ENCODE results near the gene HAVCR2. TPM values are rescaled to one million over a fixed set of nuclear protein-coding genes. Genes with fewer than 3 reads are reported as not detected.
A peak's percentile ranks its signal among the peaks of the same experiment; 100 is the strongest.

Gene HAVCR2
- total RNA-seq, 3 donors from 2014 or later (not counting 1 experiment from before 2014, with no cell fraction given) = 60.0 to 92.2 (median 74.3) TPM

DNA sequence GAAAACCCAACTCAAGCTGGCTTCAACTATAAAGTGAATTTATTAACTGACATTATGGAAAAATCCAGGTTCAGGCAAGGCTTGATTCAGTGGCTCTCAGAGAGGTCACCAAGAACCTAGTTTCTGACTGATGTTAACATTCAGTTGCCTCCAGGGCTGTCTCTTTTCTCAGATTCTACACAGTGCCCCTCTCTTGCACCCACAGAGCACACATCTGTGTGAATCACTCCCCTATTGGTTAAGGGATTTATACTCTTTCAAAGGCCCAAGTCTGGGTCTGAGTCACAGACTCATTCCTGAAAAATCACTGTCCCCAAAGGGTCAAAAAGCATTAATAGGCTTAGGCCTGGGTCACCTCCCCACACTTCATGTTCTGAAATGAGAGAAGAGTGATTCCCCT is 6.2 kb upstream of the HAVCR2 start:
- H3K4me3 ChIP-seq (ENCODE audit: low read length) = no peak overlapping the region
- Mint-ChIP-seq H3K4me1 (peaks cover 7 to 10% of the 10 kb centered on the region in 2 donors), H3K27me3 (ENCODE audit: low read depth in 2 of 2) (no peaks in the 10 kb centered on the region), H3K27ac (peak overlapping the region in 1 of 2 donors; percentile 13), H3K36me3 (no peaks in the 10 kb centered on the region), H3K9me3 (no peaks in the 10 kb centered on the region), H3K4me3 (no peak overlapping the region)
- no peaks in the 10 kb centered on the region for H3K9me3 ChIP-seq (ENCODE audit: control insufficient read depth, insufficient read depth, low read length)
- H3K36me3 ChIP-seq (ENCODE audit: control insufficient read depth, insufficient read depth, low read length) = no peaks in the 10 kb centered on the region
- TF ChIP-seq, protein P1, sequence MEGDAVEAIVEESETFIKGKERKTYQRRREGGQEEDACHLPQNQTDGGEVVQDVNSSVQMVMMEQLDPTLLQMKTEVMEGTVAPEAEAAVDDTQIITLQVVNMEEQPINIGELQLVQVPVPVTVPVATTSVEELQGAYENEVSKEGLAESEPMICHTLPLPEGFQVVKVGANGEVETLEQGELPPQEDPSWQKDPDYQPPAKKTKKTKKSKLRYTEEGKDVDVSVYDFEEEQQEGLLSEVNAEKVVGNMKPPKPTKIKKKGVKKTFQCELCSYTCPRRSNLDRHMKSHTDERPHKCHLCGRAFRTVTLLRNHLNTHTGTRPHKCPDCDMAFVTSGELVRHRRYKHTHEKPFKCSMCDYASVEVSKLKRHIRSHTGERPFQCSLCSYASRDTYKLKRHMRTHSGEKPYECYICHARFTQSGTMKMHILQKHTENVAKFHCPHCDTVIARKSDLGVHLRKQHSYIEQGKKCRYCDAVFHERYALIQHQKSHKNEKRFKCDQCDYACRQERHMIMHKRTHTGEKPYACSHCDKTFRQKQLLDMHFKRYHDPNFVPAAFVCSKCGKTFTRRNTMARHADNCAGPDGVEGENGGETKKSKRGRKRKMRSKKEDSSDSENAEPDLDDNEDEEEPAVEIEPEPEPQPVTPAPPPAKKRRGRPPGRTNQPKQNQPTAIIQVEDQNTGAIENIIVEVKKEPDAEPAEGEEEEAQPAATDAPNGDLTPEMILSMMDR (IDR thresholded peaks at IDR 0.05) = no peak
- DNase-seq (no peak), ATAC-seq (no peak)
- peaks cover 8% of the 10 kb centered on the region for H3K4me1 ChIP-seq (ENCODE audit: control insufficient read depth, insufficient read depth, low read length)
- intact Hi-C loops (cut with micrococcal nuclease) = no loop called here
- no peak overlapping the region for H3K27ac ChIP-seq (ENCODE audit: low read length)
- H3K27me3 ChIP-seq (ENCODE audit: control insufficient read depth, insufficient read depth, low read length) = no peaks in the 10 kb centered on the region

DNA sequence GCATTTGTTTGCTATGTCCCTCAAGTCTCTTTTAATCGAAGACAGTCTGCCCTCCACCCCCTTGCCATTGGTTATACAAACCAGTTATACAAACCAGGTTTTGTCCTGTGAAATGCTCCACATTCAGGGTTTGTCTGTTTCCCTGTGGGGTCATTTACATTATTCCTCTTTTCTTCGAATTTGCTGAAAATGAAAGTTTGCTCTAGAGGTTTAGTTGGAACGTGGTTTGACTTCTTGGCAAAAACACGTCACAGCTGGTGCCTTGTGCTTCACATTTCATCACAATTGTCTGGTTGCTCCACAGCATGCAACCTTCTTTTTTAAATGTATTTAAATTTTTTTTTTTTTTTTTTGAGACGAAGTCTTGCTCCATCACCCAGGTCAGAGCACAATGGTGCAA is 4.2 kb upstream of the HAVCR2 start:
- TF ChIP-seq, protein P1 (IDR thresholded peaks at IDR 0.05) = no peak
- Mint-ChIP-seq H3K27me3 (ENCODE audit: low read depth in 2 of 2) (no peaks in the 10 kb centered on the region), H3K9me3 (no peaks in the 10 kb centered on the region), H3K4me3 (no peak overlapping the region), H3K36me3 (no peaks in the 10 kb centered on the region), H3K4me1 (peaks cover 26 to 27% of the 10 kb centered on the region in 2 donors), H3K27ac (peak overlapping the region in 1 of 2 donors; percentile 41)
- intact Hi-C loops (cut with micrococcal nuclease) = no loop called here
- Histone ChIP-seq H3K9me3 (ENCODE audit: control insufficient read depth, insufficient read depth, low read length) (no peaks in the 10 kb centered on the region), H3K36me3 (ENCODE audit: control insufficient read depth, insufficient read depth, low read length) (no peaks in the 10 kb centered on the region), H3K27ac (ENCODE audit: low read length) (no peak overlapping the region), H3K27me3 (ENCODE audit: control insufficient read depth, insufficient read depth, low read length) (no peaks in the 10 kb centered on the region), H3K4me3 (ENCODE audit: low read length) (no peak overlapping the region), H3K4me1 (ENCODE audit: control insufficient read depth, insufficient read depth, low read length) (peaks cover 23% of the 10 kb centered on the region)
- 34% methylated on average over 4 of the region's 5 CpGs for WGBS (ENCODE audit: insufficient coverage)
- no peak for ATAC-seq
- no peak for DNase-seq

DNA sequence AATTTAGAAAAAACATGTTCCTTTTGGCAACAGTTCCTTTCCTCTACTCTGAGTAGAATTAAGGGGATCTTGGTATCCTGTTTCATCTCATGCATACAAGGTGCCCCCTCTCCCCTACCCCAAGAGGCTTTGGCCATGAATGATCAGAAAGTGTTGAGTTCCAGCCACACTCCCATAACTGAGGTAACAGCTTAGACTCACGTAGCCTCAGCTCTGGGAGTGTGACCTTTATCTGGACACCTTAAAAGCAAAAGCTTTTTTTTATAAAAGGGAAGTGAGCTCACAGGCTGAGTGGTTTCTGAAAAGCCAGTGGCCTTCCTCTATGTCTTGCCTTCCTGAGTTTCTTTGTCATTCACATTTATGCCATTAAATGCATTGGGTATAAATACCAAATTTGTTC is 900 bp upstream of the HAVCR2 start:
- no peaks in the 10 kb centered on the region for H3K27me3 ChIP-seq (ENCODE audit: control insufficient read depth, insufficient read depth, low read length)
- Mint-ChIP-seq H3K4me3 (peak overlapping the region; percentile 94), H3K27me3 (ENCODE audit: low read depth in 2 of 2) (no peaks in the 10 kb centered on the region), H3K9me3 (no peaks in the 10 kb centered on the region), H3K4me1 (peaks cover 50% of the 10 kb centered on the region in 2 donors), H3K36me3 (peaks cover under 1% of the 10 kb centered on the region), H3K27ac (peak overlapping the region; percentile 95 to 97)
- DNase-seq (peak; percentile 35 to 53), ATAC-seq (peak; percentile 46 to 59 (median 52))
- peak overlapping the region; percentile 52 for H3K4me3 ChIP-seq (ENCODE audit: low read length)
- TF ChIP-seq, protein P1 (IDR thresholded peaks at IDR 0.05) = no peak
- intact Hi-C loops (cut with micrococcal nuclease) = loop anchor here (1.0 to 5.0 kb wide), 3 partner anchors 33 to 187 kb away; partner anchors contain the start of gene MED7
- WGBS (ENCODE audit: insufficient coverage) = 0% methylated on average over 1 of the region's 1 CpG
- H3K27ac ChIP-seq (ENCODE audit: low read length) = peak overlapping the region; percentile 73
- H3K36me3 ChIP-seq (ENCODE audit: control insufficient read depth, insufficient read depth, low read length) = peaks cover 9% of the 10 kb centered on the region
- no peaks in the 10 kb centered on the region for H3K9me3 ChIP-seq (ENCODE audit: control insufficient read depth, insufficient read depth, low read length)
- H3K4me1 ChIP-seq (ENCODE audit: control insufficient read depth, insufficient read depth, low read length) = peaks cover 44% of the 10 kb centered on the region

DNA sequence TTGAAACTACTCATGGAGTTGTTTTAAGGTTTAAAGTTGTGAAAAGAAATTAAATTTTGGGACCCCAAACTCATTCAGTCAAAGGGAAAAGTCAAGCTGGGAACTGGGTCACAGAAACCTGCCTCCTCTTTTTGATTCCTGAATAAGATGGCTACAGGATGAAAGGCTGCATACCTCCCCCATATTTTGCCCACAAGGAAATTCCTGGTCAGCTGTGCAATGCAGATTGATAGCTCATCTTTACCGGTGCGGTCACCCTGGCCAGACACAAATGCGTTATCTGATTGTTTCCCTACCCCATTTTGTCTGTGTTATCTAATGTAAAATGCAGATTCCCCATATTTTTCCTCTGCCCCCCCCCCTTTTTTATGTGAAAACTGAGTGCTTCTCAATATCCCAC is 1.3 kb downstream of the HAVCR2 start:
- H3K9me3 ChIP-seq (ENCODE audit: control insufficient read depth, insufficient read depth, low read length) = no peaks in the 10 kb centered on the region
- H3K27me3 ChIP-seq (ENCODE audit: control insufficient read depth, insufficient read depth, low read length) = no peaks in the 10 kb centered on the region
- Mint-ChIP-seq H3K27ac (peak overlapping the region; percentile 95 to 97), H3K9me3 (no peaks in the 10 kb centered on the region), H3K4me1 (peaks cover 64 to 65% of the 10 kb centered on the region in 2 donors), H3K4me3 (peak overlapping the region; percentile 94), H3K27me3 (ENCODE audit: low read depth in 2 of 2) (no peaks in the 10 kb centered on the region), H3K36me3 (peaks cover 13% of the 10 kb centered on the region)
- 39% methylated on average over 3 of the region's 3 CpGs for WGBS (ENCODE audit: insufficient coverage)
- peaks cover 24% of the 10 kb centered on the region for H3K36me3 ChIP-seq (ENCODE audit: control insufficient read depth, insufficient read depth, low read length)
- DNase-seq (no peak), ATAC-seq (no peak)
- intact Hi-C loops (cut with micrococcal nuclease) = loop anchor here (5.0 kb wide), 1 partner anchor 185 kb away; no protein-coding TSS in a partner anchor
- TF ChIP-seq, protein P1 (IDR thresholded peaks at IDR 0.05) = no peak
- peak overlapping the region; percentile 73 for H3K27ac ChIP-seq (ENCODE audit: low read length)
- H3K4me3 ChIP-seq (ENCODE audit: low read length) = peak overlapping the region; percentile 52
- H3K4me1 ChIP-seq (ENCODE audit: control insufficient read depth, insufficient read depth, low read length) = peaks cover 46% of the 10 kb centered on the region

All from natural killer cell (primary cell).